ENCODE measurements around the gene UGCG. TPM values are rescaled to one million over a fixed set of nuclear protein-coding genes. Genes with fewer than 3 reads are reported as not detected.

Gene UGCG
- total and polyA plus RNA-seq, 2 donors (not counting 1 experiment from before 2014, with no cell fraction given): 23.9 to 53.5 TPM

- CTCF ChIA-PET: interaction anchor here (1.3 kb wide), 1 partner anchor 71 kb away, joined by 3 read pairs; no protein-coding TSS in a partner anchor
- TF ChIP-seq EZH2 (IDR thresholded peaks at IDR 0.05; ENCODE audit: borderline replicate concordance, insufficient read depth, low read depth, low read length, poor library complexity, severe bottlenecking): no peak
- TF ChIP-seq CTCF (IDR thresholded peaks at IDR 0.05): no peak
These were observed 72.4 kb downstream of the UGCG start for GRCh38 chr9:111969061-111969460.

GRCh38 chr9:111969622-111970021, 73.0 kb downstream of the UGCG start:
- intact Hi-C loops (cut with micrococcal nuclease): no loop called here
- no peaks in the 10 kb centered on the region for H3K27me3 Mint-ChIP-seq
- POLR2A ChIA-PET: no interaction called here

More at GRCh38 chr9:111969061-111969460, 72.4 kb downstream of the UGCG start:
- H3K9ac ChIP-seq (ENCODE audit: low read length): no peak overlapping the region
- no peak overlapping the region for H3K27ac ChIP-seq (ENCODE audit: low read length in 2 of 2)
- peaks cover 15% of the 10 kb centered on the region for H3K4me1 Mint-ChIP-seq
- H3K9me3 Mint-ChIP-seq (ENCODE audit: insufficient read depth): no peaks in the 10 kb centered on the region
- no peak overlapping the region for H3K4me2 ChIP-seq (replicated peaks; ENCODE audit: low read depth, low read length, poor library complexity, severe bottlenecking)
- POLR2A ChIA-PET: no interaction called here
- H3K27me3 ChIP-seq (replicated peaks in 1 of 4; ENCODE audit: control extremely low read depth in 1 of 4, control insufficient read depth in 3 of 4, insufficient read depth in 4 of 4, low read length in 3 of 4): no peaks in the 10 kb centered on the region
- no peak overlapping the region for H2AFZ ChIP-seq (ENCODE audit: insufficient read depth, low read depth, low read length, poor library complexity, severe bottlenecking)
- no peaks in the 10 kb centered on the region for H4K20me1 ChIP-seq (ENCODE audit: control insufficient read depth, insufficient read depth, low read length, poor library complexity, severe bottlenecking)
- H3K27me3 Mint-ChIP-seq: no peaks in the 10 kb centered on the region
- H3K4me1 ChIP-seq (ENCODE audit: control insufficient read depth in 2 of 2, insufficient read depth in 2 of 2, low read length in 2 of 2): no peaks in the 10 kb centered on the region
- H3K36me3 ChIP-seq (replicated peaks in 1 of 2; ENCODE audit: control extremely low read depth in 1 of 2, control insufficient read depth in 1 of 2, extremely low read depth in 1 of 2, insufficient read depth in 2 of 2, low read length in 1 of 2): no peaks in the 10 kb centered on the region
- no peaks in the 10 kb centered on the region for H3K79me2 ChIP-seq (ENCODE audit: control insufficient read depth, insufficient read depth, low read length)
- no peak for ATAC-seq (ENCODE audit: low read depth)
- no peak overlapping the region for H3K4me3 ChIP-seq (ENCODE audit: control extremely low read depth in 1 of 5, extremely low read depth in 1 of 5, insufficient read depth in 1 of 5, low read depth in 2 of 5, low read length in 4 of 5)
- no peak overlapping the region for H3K27ac Mint-ChIP-seq
- intact Hi-C loops (cut with micrococcal nuclease): no loop called here
- H3K9me3 ChIP-seq (ENCODE audit: control extremely low read depth in 1 of 3, control insufficient read depth in 2 of 3, insufficient read depth in 1 of 3, low read length in 2 of 3): peaks cover 0 to 3% (median 0%) of the 10 kb centered on the region in 3 donors
- DNase-seq: no peak
- no peak overlapping the region for H3K4me3 Mint-ChIP-seq
- WGBS (ENCODE audit: insufficient coverage): 95% methylated on average over 3 of the region's 5 CpGs

More at GRCh38 chr9:111969622-111970021, 73.0 kb downstream of the UGCG start:
- peaks cover 13% of the 10 kb centered on the region for H3K4me1 Mint-ChIP-seq
- CTCF ChIA-PET: interaction anchor here (1.3 kb wide), 1 partner anchor 71 kb away, joined by 3 read pairs; no protein-coding TSS in a partner anchor
- ATAC-seq (ENCODE audit: low read depth) (no peak), DNase-seq (no peak)
- no peaks in the 10 kb centered on the region for H3K9me3 Mint-ChIP-seq (ENCODE audit: insufficient read depth)
- Histone ChIP-seq H3K27ac (ENCODE audit: low read length in 2 of 2) (no peak overlapping the region), H3K4me3 (ENCODE audit: control extremely low read depth in 1 of 5, extremely low read depth in 1 of 5, insufficient read depth in 1 of 5, low read depth in 2 of 5, low read length in 4 of 5) (no peak overlapping the region), H3K79me2 (ENCODE audit: control insufficient read depth, insufficient read depth, low read length) (no peaks in the 10 kb centered on the region), H3K9ac (ENCODE audit: low read length) (no peak overlapping the region), H3K4me2 (replicated peaks; ENCODE audit: low read depth, low read length, poor library complexity, severe bottlenecking) (no peak overlapping the region), H2AFZ (ENCODE audit: insufficient read depth, low read depth, low read length, poor library complexity, severe bottlenecking) (no peak overlapping the region), H3K4me1 (ENCODE audit: control insufficient read depth in 2 of 2, insufficient read depth in 2 of 2, low read length in 2 of 2) (no peaks in the 10 kb centered on the region), H3K36me3 (replicated peaks in 1 of 2; ENCODE audit: control extremely low read depth in 1 of 2, control insufficient read depth in 1 of 2, extremely low read depth in 1 of 2, insufficient read depth in 2 of 2, low read length in 1 of 2) (no peaks in the 10 kb centered on the region), H4K20me1 (ENCODE audit: control insufficient read depth, insufficient read depth, low read length, poor library complexity, severe bottlenecking) (no peaks in the 10 kb centered on the region), H3K9me3 (ENCODE audit: control extremely low read depth in 1 of 3, control insufficient read depth in 2 of 3, insufficient read depth in 1 of 3, low read length in 2 of 3) (peaks cover 0 to 3% (median 0%) of the 10 kb centered on the region in 3 donors), H3K27me3 (replicated peaks in 1 of 4; ENCODE audit: control extremely low read depth in 1 of 4, control insufficient read depth in 3 of 4, insufficient read depth in 4 of 4, low read length in 3 of 4) (no peaks in the 10 kb centered on the region)
- no peak overlapping the region for H3K4me3 Mint-ChIP-seq
- 91% methylated on average over 5 of the region's 8 CpGs for WGBS (ENCODE audit: insufficient coverage)
- no peak for TF ChIP-seq CTCF (IDR thresholded peaks at IDR 0.05)
- no peak for TF ChIP-seq EZH2 (IDR thresholded peaks at IDR 0.05; ENCODE audit: borderline replicate concordance, insufficient read depth, low read depth, low read length, poor library complexity, severe bottlenecking)
- no peak overlapping the region for H3K27ac Mint-ChIP-seq

Measured in B cell (primary cell).